Measurements from ENCODE around the gene STK24. TPM values are rescaled to one million over a fixed set of nuclear protein-coding genes. Genes with fewer than 3 reads are reported as not detected.

The STK24 gene
- total RNA-seq, 1 donor, result 56.6 TPM

- DNase-seq (ENCODE audit: low read depth), result no peak
- no peak for TF ChIP-seq CTCF (IDR thresholded peaks at IDR 0.05; ENCODE audit: insufficient read depth, low read depth, low read length)
- no peak overlapping the region for H3K4me3 ChIP-seq (ENCODE audit: low read depth, low read length)
These were observed 171.1 kb downstream of the STK24 start for GRCh38 chr13:98405690-98406344.

- no peak overlapping the region for H3K4me3 ChIP-seq (ENCODE audit: low read depth, low read length)
- TF ChIP-seq CTCF (IDR thresholded peaks at IDR 0.05; ENCODE audit: insufficient read depth, low read depth, low read length), result no peak
- no peak for DNase-seq (ENCODE audit: low read depth)
These were observed 171.8 kb downstream of the STK24 start for GRCh38 chr13:98405107-98405571.

GRCh38 chr13:98403076-98403475 lies 173.8 kb downstream of the STK24 start:
- H3K4me3 ChIP-seq (ENCODE audit: low read depth, low read length), result no peak overlapping the region
- TF ChIP-seq CTCF (IDR thresholded peaks at IDR 0.05; ENCODE audit: insufficient read depth, low read depth, low read length), result no peak
- DNase-seq (ENCODE audit: low read depth), result no peak

GRCh38 chr13:98401934-98402333 lies 175.0 kb downstream of the STK24 start:
- H3K4me3 ChIP-seq (ENCODE audit: low read depth, low read length), result no peak overlapping the region
- no peak for DNase-seq (ENCODE audit: low read depth)
- no peak for TF ChIP-seq CTCF (IDR thresholded peaks at IDR 0.05; ENCODE audit: insufficient read depth, low read depth, low read length)

- TF ChIP-seq CTCF (IDR thresholded peaks at IDR 0.05; ENCODE audit: insufficient read depth, low read depth, low read length), result no peak
- H3K4me3 ChIP-seq (ENCODE audit: low read depth, low read length), result no peak overlapping the region
- DNase-seq (ENCODE audit: low read depth), result no peak
These were observed 177.2 kb downstream of the STK24 start for GRCh38 chr13:98399756-98400155.

GRCh38 chr13:98398581-98398980 lies 178.3 kb downstream of the STK24 start:
- no peak for DNase-seq (ENCODE audit: low read depth)
- no peak for TF ChIP-seq CTCF (IDR thresholded peaks at IDR 0.05; ENCODE audit: insufficient read depth, low read depth, low read length)
- no peak overlapping the region for H3K4me3 ChIP-seq (ENCODE audit: low read depth, low read length)

- H3K4me3 ChIP-seq (ENCODE audit: low read depth, low read length), result no peak overlapping the region
- TF ChIP-seq CTCF (IDR thresholded peaks at IDR 0.05; ENCODE audit: insufficient read depth, low read depth, low read length), result no peak
- DNase-seq (ENCODE audit: low read depth), result no peak
These were observed 179.0 kb downstream of the STK24 start for GRCh38 chr13:98397861-98398260.

All from fibroblast of villous mesenchyme (primary cell).